Activated naive CD4-positive, alpha-beta T cell (primary cell): Measurements from ENCODE around the gene SELENON.

ENCODE experiments used
- DNase-seq, 4 experiments: peaks; one replicate each; lab custom pipeline; 2025; lab: John Stamatoyannopoulos, UW

SELENON gene

DNA sequence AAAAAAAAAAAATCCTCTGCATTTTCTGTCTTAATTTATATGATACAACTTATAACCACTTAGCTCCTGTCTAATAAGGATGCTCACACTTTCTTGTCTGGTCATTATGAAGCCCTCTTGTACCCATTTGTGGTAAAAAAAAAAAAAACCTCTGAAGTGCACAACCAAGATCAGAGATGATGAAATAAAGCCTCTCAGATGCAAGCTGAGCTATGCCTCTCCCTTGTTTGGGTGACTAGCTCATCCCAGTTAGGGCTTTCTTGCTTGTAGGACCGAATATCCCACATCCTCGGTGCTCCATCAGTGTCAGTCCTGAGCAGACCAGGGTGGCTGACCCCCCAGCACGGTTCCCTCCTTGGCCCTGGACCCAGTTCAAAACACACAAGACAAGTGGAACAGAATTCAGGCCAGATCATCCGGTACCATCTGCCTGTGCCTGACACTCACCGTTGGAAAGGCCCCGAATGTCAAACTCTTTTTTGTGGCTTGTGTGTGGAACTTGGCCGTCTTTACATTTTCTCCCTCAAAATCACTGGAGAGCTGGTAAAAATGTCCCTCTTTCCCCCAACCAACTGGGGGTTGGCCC, 6.3 kb upstream of the SELENON start:
- no peak for DNase-seq

DNA sequence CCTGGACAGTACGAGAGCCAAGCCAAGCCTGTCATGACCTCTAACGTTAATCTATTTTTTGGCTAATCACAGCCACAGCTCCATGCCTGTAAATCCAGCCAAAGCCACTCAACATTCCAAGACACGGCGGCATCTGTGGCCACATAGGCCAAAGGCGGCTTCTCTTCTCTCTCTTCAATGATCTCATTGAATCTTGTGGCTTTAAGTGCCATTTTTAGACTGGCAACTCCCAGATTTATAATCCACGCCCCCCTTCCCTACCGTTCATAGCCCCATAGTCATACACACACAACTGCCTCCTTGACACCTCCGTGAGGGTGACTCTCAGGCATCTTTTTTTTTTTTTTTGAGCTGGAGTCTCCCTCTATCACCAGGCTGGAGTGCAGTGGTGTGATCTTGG, 5.7 kb upstream of the SELENON start:
- DNase-seq: no peak

DNA sequence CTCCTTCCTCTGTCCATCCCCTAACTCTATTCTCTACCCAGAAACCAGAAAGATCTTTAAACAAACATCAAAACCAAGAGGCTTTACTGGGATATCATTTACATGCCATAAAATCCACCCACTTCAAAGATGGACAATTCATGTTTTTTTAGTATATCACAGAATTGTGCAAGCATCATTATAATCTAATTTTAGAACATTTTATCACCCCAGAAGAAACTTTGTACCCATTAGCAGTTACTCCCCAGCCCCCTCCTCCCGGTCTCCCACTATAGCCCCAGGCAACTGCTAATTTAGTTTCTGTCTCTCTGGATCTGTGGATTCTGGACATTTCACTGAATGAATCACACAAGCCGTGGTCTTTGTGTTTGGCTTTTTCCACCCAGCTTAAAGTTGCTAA, 4.8 kb upstream of the SELENON start:
- DNase-seq: no peak

DNA sequence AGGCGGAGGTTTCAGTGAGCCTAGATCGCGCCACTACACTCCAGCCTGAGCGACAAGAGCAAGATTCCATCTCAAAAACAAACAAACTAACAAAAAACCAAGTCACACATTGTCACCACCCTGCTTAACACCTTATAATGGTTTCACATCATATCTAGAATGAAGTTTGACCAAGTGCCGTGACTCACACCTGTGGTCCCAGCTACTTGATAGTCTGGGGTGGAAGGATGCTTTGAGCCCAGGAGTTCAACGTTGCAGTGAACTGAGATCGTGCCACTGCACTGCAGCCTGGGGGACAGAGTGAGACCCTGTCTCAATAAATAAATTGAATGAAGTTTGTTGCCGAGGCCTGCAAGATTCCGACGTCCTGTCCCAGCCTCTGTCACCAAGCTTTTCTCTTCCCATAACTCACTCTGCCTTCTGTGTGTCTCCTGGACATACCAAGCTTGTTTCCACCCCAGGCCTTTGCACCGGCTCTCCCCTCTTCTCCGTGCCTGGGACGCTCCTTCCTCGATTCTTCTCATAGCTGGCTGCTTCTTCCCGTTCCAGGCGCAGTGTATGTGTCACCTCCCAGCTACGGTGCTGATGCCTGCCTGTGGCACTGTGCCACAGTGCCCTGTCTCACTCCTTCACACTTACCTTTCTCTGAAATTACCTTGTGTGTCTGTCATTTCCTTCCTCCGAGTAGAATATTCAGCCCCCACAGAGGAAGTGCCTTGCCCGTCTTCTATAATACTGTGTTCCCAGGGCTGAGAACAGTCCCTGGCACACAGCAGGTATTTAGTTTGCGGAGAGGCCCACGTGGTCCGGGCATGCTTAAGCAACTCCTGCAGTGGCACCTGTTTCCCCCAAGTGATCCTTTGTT, 3.8 kb upstream of the SELENON start:
- peak in 1 of 4 experiments; percentile 46 for DNase-seq

DNA sequence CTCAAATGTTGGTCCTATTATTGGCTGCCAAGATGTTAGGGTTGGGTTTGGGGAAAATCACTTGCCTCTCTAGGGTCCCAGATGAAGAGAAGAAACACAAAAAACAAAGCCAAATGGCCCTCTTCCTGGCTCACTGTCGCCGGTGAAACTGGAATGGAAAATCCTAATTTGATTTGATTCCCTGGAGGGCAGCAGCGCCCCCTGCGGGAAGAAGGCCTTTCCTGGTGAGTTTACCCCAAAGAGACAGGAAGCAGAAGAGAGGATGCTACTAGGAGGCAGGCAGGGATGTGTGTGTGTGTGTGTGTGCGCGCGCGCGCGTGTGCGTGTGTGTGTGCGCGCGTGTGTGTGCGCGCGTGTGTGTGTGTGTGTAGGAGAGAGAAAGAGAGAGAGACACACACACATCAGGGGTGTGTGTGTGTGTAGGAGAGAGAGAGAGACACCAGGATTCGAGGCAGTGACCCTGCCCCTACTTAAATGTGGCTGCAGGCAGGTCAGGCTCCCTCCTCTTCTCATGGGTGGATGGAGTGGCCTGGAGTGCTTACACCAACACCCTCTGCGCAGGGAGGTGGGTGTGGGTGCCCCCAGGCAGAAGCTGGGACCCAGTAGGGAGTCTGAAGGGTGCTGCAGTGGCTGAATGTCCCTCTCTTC, 3.1 kb upstream of the SELENON start:
- DNase-seq: peak; percentile 76 to 84 (median 78)

DNA sequence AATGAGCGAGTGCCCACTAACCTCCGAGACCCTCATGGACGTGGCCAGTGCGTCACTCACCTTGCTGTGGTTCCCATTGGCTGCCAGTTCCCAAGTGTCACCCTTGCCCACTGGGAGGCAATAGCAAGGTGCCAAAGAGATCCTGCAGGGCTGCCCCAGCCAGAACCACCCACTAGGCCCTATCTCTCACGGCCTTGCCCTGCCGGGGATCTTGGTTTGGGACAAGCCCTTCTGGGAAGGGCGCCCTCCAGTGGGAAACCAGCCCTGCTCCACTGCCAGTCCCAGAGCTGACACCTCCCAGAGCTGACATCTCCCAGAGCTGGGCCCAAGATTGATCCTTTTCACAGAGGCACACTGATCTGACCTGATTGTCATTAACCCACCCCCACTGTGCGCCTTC, 2.1 kb upstream of the SELENON start:
- DNase-seq: no peak

DNA sequence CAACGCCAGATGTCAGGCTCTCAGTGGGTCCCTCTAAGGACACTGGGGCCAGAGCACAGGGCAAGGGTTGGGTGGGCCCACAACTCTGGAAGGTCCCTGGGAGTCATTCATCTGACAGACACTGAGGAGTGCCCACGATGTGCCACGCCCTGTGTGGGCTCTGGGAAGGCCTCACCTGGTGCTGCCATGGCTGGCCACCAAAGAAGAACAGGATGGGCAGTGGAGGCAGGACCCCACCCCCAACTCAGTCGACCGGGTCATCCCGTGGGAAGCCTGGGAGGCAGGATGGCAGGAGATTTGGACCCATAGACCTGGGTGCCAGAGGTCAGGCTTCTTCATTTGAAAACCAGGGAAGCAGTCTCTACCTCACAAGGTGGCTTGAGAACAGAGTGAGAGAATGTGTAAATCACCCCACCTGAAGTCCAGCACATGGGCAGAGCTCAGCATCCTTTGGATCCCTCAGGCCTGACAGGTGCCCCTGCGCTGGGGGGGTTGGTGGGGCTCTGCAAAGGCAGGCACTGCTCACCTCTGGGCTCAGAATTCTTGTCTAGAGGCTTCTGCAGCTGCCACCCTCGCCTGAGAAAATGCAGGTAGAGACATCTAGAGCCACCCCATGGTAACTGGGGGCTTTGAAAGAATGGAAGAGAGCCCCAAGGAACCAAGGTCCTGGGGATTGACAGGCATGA, 1.2 kb upstream of the SELENON start:
- DNase-seq: peak in 1 of 4 experiments; percentile 11

DNA sequence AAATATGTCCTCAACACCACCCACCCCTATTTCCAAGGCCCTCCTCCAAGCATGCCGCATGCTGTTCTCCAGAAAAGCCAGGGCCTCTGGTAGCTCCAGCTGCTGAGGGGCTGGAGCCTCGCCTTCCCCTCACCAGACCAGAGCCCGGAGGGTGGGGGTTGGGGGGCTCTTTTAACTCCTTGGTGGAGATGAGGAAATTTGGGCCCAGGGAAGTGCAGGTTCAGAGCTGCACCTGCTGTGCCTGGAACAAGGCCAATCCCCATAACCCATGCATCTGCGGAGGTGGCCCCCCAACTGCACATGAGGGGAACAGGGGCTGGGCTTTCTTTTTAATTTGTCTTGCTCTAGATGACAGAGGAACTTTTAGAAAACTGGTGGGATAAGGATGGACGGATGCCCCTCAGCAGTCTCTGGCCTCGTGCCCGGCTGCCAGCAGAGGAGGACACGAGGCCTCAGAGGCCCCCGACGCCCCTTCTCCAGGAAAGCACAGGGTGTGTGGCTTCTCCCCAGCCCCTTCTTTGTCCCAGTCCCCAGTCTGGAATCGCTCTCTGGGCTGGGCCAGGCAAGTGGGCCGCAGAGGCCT, 550 bp upstream of the SELENON start:
- no peak for DNase-seq

DNA sequence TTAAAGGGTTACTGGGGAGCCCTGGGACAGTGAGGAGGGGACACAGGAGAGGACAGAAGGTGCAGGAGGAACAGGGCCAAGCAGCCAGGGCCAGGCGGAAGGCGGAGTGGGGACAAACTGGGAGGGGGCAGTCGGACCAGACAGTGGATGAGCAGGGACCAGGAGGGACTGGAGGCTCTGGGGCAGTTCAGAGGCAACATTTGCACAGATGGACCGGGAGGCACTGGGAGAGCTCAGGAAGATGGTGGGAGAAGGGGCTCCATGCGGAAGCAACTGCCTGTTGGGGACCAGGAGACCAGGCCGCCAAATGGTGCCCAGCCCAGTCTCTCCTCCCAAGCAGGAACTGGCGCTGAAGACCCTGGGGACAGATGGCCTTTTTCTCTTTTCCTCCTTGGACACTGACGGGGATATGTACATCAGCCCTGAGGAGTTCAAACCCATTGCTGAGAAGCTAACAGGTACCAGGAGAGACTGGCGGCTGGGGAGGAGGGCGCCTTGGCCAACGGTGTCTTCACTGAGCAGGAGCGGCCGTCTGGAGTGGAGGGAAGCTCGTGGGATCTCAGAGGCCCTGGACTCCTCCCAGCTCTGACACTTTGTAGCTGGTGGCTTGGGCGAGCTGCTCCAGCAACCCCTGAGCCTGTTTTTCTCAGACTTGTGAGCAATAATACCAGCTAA, 847 bp downstream of the SELENON start:
- DNase-seq: no peak

DNA sequence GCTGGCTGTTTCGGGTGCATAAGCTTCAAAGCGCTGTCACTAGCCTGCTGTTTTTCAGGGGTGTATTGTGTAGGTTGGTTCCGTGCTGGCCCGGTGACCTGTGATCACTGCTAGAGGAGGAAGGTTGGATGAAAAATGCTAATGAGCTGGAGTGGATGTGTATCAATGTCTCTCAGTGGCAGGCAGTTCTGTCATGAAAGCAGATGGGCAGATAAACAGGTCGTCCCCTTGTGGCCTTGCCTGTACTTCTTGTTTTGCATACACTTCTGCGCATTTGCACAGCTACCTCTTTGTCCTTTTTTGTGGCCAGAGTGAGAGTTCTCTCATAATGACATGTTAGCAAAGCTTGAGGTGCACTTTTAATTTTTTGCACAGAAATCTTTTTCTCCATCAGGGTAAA, 2.9 kb downstream of the SELENON start:
- no peak for DNase-seq

DNA sequence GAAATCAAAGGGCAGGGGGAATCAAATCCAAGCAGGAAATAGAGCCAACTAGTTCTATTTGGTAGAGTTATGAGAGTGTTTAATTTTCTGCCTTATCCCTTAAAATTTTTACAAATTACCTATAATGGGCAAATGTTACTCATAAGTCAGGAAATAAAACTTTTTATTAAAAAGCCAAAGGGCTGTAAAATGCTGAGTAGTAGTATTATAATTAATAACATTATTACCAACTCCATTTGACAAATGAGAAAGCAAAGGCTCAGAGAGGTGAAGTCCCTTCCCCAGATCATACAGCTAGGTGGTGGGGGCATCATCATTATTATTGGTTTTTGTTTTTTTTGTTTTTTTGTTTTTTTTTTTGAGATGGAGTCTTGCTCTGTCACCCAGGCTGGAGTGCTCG, 3.4 kb downstream of the SELENON start:
- DNase-seq: no peak

DNA sequence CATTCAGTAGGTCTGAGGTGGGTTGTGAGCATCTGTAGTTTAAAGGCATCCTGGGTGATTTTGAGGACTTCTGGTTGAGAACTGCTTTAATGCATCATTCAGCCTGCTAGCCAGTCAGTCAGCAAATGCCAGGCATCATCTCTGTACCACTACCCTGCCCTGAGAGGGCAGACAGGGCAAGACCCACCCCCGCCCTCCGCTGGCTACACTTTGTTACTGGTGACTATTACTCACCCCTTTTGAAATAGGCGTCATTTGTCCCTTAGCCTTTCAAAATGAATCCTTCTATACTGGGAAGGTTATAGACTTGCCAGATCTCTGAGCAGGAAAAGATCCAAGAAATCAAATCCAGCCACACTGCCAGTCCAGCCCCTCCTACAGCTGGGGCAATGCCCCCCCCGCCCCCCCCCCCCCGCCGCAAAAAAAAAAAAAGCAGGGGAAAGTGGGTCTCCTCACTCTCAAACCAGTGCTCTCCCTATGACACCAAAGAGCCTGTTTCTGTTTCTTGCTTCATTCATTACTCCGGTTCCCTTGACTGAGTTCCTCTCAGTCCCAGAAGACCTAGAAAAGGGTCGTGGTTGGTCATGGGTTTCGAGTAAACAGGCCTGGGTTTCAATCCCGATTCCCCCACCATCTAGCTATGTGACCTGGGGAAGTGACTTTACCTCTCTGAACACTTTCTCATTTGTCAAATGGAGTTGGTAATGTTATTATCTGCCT, 4.4 kb downstream of the SELENON start:
- no peak for DNase-seq

DNA sequence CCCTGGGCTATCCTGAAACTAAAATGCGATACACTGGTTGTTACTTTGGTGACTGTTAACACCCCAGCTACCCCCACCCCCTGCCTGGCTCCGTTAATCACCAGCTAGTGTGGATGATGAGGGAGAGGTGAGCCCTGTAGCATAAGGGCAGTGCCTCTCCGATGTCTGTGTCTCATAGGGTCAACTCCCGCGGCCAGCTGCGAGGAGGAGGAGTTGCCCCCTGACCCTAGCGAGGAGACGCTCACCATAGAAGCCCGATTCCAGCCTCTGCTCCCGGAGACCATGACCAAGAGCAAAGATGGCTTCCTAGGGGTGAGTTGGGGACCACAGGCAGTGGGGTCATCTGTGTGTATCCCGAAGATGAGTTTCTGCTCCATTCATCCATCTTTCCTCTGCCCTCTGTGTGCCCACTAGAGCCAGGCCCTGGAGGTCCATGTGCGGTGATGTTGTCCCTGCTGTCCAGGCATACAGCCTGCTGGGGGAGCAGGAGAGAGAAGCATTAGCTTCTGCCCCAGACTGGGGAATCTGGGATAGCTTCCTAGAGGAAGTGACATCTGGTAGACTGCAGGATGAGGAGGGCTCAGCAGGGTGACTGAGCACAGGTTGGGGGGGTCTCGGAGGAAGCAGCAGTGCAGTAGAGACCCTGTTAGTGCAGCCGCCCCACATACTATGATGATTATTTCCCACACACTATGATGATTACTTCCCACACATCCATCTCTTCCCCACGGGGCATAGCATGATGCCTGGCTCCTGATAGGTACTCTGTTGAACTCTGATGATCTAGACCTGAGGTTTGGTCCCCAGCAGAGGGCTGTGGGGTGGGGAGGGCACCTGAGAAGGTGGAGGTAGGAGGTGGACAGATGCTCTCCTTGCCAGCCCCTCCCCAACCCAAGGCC, 5.2 kb downstream of the SELENON start:
- DNase-seq: no peak

DNA sequence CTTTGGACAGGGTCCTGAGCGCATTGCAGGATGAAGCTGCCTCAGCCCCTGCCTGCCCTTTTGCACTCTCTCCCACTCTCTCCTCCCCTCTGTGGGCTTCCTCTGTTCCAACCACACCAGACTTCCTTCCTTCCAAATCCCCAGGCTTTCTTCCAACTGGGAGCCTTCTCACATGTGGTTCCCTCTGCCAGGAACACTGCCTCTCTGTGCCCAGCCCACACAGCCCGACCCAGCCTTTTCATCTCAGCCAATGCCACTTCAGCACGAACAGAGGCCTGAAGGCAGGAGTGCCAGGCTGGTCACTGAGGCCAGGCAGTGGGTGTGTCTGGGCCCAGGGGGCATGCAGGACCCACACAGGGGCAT, 5.9 kb downstream of the SELENON start:
- DNase-seq: no peak

DNA sequence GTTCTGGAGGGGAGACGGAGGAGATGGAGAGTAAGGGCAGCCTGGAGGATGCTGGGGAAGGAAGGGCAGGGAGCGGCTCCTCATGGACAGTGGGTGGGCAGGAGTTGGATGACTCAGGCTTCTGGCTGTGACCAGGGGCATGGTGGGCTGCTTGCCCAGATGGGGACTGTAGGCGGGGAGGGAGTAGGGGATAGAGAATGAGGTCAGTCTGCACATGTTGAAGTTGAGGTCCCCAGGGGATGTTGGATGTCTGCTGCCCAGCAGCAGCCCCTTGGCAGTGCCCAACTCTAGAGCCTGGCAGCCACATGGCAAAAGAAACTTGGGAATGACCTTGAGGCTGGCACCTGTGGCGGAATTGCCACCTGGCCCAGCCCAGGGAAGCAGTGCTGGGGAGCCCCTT, 6.4 kb downstream of the SELENON start:
- DNase-seq: no peak

DNA sequence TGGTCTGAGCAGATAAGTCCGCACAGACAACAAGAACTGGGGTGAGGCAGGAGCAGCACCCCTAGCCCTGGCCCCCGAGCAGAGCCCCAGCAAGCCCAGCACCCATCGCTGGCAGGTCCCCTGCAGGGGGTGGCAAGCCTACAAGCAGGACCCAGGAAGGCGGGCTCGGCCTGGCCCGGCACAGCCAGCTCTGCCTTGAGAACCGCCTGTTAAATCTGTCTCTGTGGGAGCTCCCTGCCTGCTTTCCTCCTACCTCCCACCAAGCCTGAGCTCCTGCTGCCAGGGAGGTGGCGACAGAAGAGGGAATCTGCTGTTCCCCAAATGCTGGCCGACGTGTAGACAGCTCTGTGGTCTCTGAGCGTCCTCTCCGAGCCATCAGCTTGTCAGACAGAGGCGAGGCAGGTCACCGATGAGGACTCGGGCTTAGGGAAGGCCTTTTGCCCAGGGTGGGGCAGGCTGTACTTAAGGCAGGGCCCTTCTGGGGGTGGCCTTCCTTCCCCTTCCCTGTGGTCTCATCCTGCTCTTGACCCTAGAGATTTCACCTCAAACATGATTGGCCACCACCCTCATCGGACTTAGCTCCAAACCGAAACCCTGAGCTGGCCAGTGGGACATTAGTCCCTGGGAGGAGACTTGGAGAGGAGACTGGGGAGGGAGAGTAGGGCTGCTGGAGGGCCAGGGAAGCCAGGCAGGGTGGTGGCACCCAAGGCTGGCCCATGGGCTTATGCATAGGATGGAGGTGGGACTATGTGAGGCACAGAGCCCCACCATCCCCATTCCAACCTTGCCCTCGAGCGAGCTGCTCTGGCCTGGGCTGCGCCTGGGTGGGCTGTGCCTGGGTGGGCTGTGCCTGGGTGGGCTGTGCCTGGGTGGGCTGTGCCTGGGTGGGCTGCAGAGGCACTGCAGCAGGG, 7.7 kb downstream of the SELENON start:
- DNase-seq: no peak

DNA sequence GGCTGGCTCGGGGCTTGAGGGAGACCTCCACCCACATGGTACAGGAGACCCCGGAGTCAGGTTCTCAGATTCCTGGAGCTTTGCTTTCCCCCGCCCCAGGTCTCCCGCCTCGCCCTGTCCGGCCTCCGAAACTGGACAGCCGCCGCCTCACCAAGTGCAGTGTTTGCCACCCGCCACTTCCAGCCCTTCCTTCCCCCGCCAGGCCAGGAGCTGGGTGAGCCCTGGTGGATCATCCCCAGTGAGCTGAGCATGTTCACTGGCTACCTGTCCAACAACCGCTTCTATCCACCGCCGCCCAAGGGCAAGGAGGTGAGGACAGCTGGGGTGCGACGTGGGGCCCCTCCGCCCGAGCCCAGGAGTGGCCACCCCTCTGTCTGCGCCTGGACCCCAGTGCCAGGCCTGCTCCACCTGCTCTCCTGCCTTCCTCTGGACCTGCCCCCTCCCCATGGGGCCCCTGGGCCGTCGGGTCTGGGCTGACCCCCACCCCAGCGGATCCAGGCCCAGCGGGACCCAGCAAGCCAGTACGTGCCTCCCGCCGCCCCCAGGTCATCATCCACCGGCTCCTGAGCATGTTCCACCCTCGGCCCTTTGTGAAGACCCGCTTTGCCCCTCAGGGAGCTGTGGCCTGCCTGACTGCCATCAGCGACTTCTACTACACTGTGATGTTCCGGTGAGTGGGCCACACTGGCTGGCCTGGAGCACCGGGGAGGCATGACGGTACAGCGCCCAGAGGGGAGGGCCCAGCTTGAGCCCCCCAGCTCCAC, 8.7 kb downstream of the SELENON start:
- no peak for DNase-seq

DNA sequence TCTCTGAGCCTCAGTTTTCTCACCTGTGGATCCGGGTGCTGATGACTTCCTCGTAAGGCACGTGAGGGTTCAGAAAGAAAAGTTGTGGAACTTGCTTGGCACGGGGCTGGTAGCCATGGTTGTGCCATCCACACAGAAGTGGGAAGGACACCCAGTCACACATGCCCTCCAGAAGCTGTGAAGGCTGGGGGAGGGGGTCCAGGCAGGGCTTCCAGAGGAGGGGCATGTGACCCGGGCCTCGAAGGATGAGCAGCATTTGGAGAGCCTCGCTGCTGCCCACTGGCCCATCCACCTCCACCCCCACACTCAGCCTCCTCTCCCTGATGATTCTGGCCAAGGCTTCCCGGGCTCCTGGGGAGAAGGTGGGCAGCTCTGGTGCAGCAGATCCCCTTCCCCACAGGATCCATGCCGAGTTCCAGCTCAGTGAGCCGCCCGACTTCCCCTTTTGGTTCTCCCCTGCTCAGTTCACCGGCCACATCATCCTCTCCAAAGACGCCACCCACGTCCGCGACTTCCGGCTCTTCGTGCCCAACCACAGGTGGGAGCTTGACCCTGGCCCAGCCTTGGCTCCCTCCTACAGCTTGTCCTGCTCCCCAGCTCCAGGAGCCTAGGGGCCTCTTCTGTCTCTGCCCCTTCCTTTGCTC, 9.4 kb downstream of the SELENON start:
- no peak for DNase-seq
